Measurements from ENCODE around the gene DMRTC2.

GRCh38 chr19:41872775-41873647 is 28.2 kb downstream of the DMRTC2 start:
- TF ChIP-seq CTCF (IDR thresholded peaks at IDR 0.05; ENCODE audit: low read depth, low read length, poor library complexity, severe bottlenecking) (peak; percentile 96), EZH2phosphoT487 (IDR thresholded peaks at IDR 0.05; ENCODE audit: borderline replicate concordance, low read length) (no peak)

All from DOHH2 (cell line).